ENCODE results near the gene BCAS1. TPM values are rescaled to one million over a fixed set of nuclear protein-coding genes. Genes with fewer than 3 reads are reported as not detected.

The BCAS1 gene
- total RNA-seq, 2 donors from 2014 or later, result not detected

DNA sequence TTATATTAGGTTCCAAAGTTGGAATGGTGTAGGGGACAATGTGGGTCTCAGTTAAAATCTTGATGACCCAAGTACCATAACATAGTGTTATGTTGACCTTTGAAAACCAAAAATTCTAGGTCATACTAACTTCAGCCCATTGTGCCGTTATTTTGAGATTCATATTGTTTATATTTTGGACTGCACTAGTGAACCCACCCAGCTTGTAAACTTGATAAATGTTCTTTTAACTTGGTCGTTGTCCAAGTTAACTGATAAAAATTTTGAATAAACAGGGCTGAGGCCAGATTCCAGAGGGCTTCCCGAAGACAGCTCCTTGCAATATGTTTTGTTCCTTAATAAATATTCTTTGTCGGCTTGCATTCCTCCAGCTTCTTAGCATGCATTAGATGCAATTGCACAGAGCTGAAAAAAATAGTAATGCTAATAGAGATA lies 90.3 kb downstream of the BCAS1 start:
- Histone ChIP-seq H3K4me3 (ENCODE audit: low read length) (no peak overlapping the region), H3K27me3 (ENCODE audit: control insufficient read depth, insufficient read depth, low read length, poor library complexity, severe bottlenecking) (no peaks in the 10 kb centered on the region), H3K27ac (ENCODE audit: low read depth, low read length) (no peak overlapping the region), H3K9ac (ENCODE audit: extremely low read depth, low read length, poor library complexity, severe bottlenecking) (no peak overlapping the region), H3K9me3 (ENCODE audit: control insufficient read depth, low read length) (peaks cover 16% of the 10 kb centered on the region), H3K36me3 (ENCODE audit: control insufficient read depth, insufficient read depth, low read length) (no peaks in the 10 kb centered on the region), H3K4me1 (ENCODE audit: control insufficient read depth, insufficient read depth, low read length) (no peaks in the 10 kb centered on the region)
- H3K9me3 Mint-ChIP-seq, result peaks cover 10% of the 10 kb centered on the region
- no peaks in the 10 kb centered on the region for H3K27me3 Mint-ChIP-seq (ENCODE audit: insufficient read depth)
- WGBS, 2 experiments (ENCODE audit: insufficient coverage in 1 of 2, insufficient read length in 1 of 2), result 92 to 100% methylated on average over 2 to 4 of the region's 4 CpGs
- DNase-seq, result no peak
- H3K36me3 Mint-ChIP-seq (ENCODE audit: low read depth), result no peaks in the 10 kb centered on the region
- H3K4me1 Mint-ChIP-seq, result no peaks in the 10 kb centered on the region
- no peak overlapping the region for H3K4me3 Mint-ChIP-seq
- H3K27ac Mint-ChIP-seq, result no peak overlapping the region
- TF ChIP-seq, protein P1, sequence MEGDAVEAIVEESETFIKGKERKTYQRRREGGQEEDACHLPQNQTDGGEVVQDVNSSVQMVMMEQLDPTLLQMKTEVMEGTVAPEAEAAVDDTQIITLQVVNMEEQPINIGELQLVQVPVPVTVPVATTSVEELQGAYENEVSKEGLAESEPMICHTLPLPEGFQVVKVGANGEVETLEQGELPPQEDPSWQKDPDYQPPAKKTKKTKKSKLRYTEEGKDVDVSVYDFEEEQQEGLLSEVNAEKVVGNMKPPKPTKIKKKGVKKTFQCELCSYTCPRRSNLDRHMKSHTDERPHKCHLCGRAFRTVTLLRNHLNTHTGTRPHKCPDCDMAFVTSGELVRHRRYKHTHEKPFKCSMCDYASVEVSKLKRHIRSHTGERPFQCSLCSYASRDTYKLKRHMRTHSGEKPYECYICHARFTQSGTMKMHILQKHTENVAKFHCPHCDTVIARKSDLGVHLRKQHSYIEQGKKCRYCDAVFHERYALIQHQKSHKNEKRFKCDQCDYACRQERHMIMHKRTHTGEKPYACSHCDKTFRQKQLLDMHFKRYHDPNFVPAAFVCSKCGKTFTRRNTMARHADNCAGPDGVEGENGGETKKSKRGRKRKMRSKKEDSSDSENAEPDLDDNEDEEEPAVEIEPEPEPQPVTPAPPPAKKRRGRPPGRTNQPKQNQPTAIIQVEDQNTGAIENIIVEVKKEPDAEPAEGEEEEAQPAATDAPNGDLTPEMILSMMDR (conservative IDR thresholded peaks at IDR 0.05), result no peak

DNA sequence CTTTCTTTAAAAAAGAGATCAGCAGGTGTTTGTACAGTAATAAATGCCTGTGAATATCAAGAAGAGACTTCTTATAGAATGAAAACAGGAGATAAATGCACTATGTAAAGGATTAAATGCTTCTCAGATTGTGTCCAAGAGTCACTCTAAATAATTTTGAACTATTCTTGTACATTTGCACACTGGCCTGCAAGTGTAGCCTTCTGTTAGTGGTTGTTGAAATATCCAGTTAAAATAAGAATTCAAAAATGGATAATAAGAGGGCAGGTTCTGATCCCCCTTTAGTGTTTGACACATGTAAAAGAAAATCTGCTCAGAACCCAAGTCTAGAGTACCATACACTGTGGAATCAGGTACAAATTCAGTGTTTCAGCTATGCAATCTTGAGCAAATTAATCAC lies 91.9 kb downstream of the BCAS1 start:
- H3K27ac ChIP-seq (ENCODE audit: low read depth, low read length), result no peak overlapping the region
- DNase-seq, result no peak
- H3K27me3 Mint-ChIP-seq (ENCODE audit: insufficient read depth), result no peaks in the 10 kb centered on the region
- no peaks in the 10 kb centered on the region for H3K27me3 ChIP-seq (ENCODE audit: control insufficient read depth, insufficient read depth, low read length, poor library complexity, severe bottlenecking)
- no peaks in the 10 kb centered on the region for H3K4me1 ChIP-seq (ENCODE audit: control insufficient read depth, insufficient read depth, low read length)
- H3K27ac Mint-ChIP-seq, result no peak overlapping the region
- H3K4me3 Mint-ChIP-seq, result no peak overlapping the region
- no peaks in the 10 kb centered on the region for H3K36me3 ChIP-seq (ENCODE audit: control insufficient read depth, insufficient read depth, low read length)
- no peak overlapping the region for H3K9ac ChIP-seq (ENCODE audit: extremely low read depth, low read length, poor library complexity, severe bottlenecking)
- H3K4me1 Mint-ChIP-seq, result no peaks in the 10 kb centered on the region
- TF ChIP-seq, protein P1 (conservative IDR thresholded peaks at IDR 0.05), result no peak
- no peak overlapping the region for H3K4me3 ChIP-seq (ENCODE audit: low read length)
- H3K9me3 ChIP-seq (ENCODE audit: control insufficient read depth, low read length), result peaks cover 16% of the 10 kb centered on the region
- peaks cover 20% of the 10 kb centered on the region for H3K9me3 Mint-ChIP-seq
- peaks cover 2% of the 10 kb centered on the region for H3K36me3 Mint-ChIP-seq (ENCODE audit: low read depth)

DNA sequence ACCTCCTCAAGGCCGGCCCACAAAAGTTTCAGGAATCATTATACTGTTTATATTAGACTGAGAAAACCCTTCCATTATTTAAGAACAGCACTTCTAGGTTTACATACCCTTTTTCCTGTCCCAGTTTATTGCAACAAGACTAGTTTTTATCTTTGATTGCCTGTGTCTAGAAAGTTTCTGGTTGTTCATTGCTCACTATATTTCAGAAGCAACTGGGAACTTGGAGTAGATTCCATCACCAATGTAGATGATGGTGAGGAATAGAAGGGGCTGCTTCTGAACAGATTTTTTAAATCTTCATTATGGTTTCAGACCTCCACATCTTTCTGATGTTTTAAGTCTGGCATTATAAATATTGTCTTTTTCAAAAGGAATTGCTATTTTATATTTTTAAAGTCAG lies 93.0 kb downstream of the BCAS1 start:
- Mint-ChIP-seq H3K36me3 (ENCODE audit: low read depth) (peaks cover 2% of the 10 kb centered on the region), H3K27me3 (ENCODE audit: insufficient read depth) (no peaks in the 10 kb centered on the region), H3K9me3 (peaks cover 22% of the 10 kb centered on the region), H3K4me3 (no peak overlapping the region), H3K4me1 (no peaks in the 10 kb centered on the region), H3K27ac (no peak overlapping the region)
- Histone ChIP-seq H3K9ac (ENCODE audit: extremely low read depth, low read length, poor library complexity, severe bottlenecking) (no peak overlapping the region), H3K27ac (ENCODE audit: low read depth, low read length) (no peak overlapping the region), H3K4me3 (ENCODE audit: low read length) (no peak overlapping the region), H3K9me3 (ENCODE audit: control insufficient read depth, low read length) (peaks cover 16% of the 10 kb centered on the region), H3K27me3 (ENCODE audit: control insufficient read depth, insufficient read depth, low read length, poor library complexity, severe bottlenecking) (no peaks in the 10 kb centered on the region), H3K4me1 (ENCODE audit: control insufficient read depth, insufficient read depth, low read length) (no peaks in the 10 kb centered on the region), H3K36me3 (ENCODE audit: control insufficient read depth, insufficient read depth, low read length) (no peaks in the 10 kb centered on the region)
- TF ChIP-seq, protein P1 (conservative IDR thresholded peaks at IDR 0.05), result no peak
- no peak for DNase-seq
- WGBS, 2 experiments (ENCODE audit: insufficient coverage in 1 of 2, insufficient read length in 1 of 2), result 93% methylated on average over 1 of the region's 1 CpG; no CpG with 5 or more reads in 1 of the 2 experiments
